HG03354 (cell line): ENCODE measurements around the gene CHD5.

Experiments
- ATAC-seq: cut with Tn5 transposase; IDR thresholded peaks from one replicate; pipeline ENCODE4 v1.9.1; 2021; ENCODE audit warnings: mild to moderate bottlenecking; ENCODE audit not compliant: unreplicated experiment, poor library complexity, severe bottlenecking

The CHD5 gene

DNA sequence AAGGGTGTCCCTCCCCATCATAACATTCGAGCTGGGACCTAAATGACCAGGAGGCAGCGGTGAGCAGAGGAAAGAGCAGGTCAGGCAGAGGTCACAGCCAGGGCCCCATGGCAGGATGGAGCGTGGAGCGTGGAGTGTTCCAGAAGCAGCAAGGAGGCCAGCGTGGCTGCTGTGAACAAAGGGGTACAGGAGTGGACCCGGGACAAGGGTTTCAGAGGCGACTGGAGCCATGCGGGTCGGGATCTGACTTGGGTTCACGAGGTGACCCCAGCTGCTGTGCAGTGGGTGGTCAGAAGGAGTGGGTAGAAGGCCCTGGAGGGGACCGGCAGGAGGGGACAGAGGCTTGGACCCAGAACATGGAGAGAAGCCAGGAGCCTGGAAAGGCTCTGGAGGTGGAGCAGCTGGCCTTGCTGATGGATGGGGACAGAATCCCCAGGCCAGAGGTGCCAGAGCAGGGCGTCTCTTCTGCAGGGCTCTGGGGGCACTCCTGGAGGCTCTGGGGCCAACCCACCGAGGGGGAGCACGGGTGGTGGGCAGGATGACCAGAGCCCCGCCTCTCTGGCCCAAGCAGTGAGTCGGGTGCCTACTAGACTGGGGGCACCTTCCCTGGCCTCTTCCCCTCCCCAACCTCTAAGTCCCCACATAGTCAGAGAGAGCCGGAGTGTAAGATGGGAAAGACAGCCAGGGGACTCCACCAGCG lies 2.3 kb downstream of the CHD5 start:
- no peak for ATAC-seq

DNA sequence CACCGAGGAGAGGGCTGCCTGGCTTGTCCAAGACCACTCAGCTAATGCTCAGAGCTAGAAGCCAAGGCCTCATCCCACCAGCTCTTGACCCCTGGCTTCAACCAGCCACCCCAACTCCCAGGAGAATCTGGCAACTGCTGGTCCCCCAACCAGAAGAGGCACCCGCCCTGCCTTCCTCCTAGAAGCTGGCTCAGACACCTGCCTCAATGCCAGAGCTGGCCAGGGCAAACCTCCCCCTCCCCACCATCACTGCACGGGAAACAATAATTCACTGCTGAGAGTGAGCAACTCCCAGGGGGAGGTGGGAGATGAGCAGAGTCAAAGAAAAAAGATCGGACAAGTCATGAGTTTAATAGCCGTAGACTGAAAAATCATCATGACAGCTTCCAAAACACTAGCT lies 3.3 kb downstream of the CHD5 start:
- no peak for ATAC-seq

DNA sequence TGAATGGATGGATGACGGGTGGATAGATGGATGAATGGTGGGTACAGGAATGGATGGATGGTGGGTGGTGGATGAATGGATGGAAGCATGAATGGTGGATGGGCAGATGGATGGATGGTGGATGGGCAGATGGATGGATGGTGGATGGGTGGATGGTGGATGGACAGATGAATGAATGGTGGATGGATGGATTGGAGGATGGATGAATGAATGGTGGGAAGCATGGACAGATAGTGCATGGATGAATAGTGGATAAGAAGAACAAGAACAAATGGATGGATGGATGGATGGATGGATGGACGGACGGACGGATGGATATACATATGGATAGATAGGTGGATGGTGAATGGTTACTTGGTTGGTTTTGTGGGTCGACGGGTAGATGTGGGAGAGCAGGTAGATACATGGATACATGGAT lies 4.7 kb downstream of the CHD5 start:
- ATAC-seq = no peak

DNA sequence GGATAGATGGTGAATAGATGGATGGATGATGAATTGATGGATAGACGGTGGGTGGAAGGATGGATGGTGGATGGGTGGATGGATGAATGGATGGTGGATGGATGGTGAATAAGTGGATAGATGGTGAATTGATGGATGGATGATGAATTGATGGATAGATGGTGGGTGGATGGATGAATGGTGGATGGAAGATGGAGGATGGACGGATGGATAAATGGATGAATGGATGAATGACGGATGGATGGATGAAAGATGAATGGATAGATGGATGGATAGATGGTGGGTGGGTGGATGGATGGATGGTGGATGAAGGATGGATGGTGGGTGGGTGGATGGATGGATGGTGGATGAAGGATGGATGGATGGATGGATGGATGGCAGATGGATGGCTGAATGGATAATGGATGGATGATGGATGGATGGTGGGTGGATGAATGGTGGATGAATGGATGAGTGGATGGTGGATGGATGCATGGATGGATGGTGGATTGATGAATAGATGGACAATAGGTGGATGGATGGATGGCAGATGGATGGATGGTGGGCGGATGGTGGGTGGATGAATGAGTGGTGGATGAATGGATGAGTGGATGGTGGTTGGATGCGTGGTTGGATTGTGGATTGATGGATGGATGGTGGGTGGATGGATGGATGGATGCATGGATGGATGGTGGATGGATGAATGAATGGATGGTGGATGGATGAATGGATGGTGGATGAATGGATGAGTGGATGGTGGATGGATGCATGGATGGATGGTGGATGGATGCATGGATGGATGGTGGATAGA lies 5.3 kb downstream of the CHD5 start:
- no peak for ATAC-seq

DNA sequence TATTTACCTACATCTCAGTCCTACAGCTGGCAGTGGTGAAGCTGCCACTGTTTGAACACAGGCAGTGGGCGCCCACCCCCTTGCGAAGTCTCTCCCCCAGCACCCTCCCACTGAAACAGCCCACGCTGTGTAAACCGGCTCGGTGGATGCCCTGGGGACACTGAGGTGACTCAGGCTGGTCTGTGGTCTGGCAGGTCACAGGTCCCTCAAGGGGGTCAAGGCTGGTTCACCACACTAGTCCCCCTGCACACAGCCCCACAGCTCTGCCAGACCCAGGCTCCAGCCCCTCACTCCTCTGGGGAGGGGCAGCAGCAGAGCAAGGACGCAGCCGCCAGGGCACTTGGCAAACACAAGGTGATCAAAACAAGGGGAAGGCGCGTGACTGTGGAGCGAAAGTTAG lies 7.6 kb downstream of the CHD5 start:
- ATAC-seq = no peak

DNA sequence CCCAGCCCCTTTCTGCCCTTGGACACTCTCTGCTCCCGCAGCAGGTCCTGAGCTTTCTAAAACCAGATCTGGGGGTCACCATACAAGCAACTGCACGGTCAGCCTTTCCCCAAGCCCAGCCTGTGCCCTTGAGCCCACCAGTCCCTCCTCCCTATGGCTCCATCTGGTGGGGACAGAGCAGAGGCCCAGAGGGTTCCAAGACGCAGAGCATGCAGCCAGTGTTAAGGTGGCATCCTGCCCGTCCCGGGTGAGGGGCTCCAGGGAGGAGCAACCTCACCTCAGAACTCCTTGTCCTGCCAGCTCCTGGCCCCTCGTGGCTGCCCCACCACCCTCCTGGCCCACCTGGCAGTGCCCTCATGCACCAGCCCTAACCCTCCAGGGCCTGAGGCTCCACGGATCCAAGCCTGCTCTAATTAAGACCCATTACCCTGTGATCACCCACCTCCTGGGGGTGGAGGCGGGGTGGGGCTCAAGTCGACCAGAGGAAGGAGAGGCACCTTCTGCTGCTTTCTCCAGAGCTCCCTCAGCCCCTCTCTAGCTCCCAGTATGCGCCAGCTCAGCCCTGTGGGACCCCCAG lies 8.5 kb downstream of the CHD5 start:
- no peak for ATAC-seq

DNA sequence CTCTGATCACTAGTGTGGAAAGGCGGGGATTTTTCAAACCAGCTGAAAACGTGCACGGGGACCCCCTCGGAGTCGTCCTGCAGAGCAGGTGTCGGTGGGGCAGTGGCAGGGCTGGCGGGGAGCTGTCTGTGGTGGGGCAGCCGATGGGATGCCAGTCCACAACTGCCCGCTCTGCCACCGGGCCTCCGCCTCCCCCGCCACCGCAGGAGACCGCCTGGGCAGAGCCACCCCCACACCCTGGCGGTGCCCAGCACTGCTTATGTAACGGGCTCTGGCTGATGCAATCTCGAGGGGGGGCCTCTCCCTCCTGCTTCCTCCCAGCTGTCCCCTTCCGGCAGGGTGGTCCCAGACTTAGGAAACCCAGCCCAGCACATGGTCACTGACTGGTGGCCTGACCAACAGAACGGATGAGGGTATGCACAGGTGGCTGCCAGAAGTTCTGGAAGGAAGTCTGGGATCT lies 9.3 kb downstream of the CHD5 start:
- ATAC-seq = no peak

DNA sequence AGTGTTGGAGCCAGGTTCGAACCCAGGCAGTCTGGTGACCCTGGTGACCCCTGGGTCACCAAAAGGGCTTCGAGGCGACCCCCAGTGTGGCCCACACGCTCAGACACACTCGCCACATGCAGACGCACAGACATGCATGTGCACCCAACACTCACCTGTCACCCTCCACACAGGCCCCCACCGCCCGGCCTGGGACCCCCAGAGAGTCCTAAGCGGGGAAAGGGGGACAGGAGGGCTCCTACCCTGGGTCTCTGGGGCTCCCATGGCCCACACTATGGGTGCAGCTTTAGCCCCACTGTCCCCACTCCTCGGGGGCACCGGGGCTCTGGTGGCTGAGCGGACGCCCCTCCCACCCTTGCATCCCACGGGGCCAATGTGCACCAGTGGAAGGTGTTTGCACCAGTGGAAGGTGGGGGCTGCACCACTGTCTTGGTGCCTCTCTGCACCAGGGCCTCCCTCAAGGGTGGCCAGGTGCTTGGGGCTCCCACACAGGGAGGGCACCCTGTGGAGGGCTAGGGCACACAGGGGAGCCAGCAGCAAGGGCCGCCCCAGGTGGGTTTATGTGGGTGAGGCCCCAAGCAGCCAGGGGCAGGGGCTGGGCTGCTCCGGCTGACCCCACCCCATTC lies 9.9 kb downstream of the CHD5 start:
- no peak for ATAC-seq

DNA sequence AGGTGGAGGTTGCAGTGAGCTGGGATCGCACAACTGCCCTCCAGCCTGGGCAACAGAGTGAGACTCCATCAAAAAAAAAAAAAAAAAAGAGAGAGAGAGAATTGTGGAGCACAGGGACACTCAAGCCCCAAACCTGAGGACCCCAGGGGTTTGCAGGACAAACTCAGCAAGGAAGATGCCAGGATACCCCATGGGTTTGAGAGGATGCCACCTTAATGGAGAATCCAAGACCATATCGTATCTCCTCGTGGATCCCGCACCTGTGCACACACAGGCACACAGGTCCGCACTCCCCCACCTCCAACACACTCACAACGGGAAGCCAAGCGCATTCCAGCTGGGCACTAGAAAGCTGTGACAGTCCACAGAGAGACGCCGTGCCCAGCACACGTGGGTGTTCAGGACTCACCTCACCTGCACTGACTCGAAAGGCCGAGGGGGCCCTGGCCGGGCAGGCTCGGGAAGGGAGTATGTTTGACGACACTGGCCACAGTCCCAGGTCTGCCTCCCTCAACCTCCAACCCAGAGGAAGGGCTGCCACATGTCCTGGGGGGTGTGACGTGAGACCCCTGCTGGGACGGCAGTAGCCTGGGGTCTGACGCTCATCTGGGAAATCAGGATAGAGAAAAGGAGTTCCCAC lies 11.1 kb downstream of the CHD5 start:
- ATAC-seq = no peak

DNA sequence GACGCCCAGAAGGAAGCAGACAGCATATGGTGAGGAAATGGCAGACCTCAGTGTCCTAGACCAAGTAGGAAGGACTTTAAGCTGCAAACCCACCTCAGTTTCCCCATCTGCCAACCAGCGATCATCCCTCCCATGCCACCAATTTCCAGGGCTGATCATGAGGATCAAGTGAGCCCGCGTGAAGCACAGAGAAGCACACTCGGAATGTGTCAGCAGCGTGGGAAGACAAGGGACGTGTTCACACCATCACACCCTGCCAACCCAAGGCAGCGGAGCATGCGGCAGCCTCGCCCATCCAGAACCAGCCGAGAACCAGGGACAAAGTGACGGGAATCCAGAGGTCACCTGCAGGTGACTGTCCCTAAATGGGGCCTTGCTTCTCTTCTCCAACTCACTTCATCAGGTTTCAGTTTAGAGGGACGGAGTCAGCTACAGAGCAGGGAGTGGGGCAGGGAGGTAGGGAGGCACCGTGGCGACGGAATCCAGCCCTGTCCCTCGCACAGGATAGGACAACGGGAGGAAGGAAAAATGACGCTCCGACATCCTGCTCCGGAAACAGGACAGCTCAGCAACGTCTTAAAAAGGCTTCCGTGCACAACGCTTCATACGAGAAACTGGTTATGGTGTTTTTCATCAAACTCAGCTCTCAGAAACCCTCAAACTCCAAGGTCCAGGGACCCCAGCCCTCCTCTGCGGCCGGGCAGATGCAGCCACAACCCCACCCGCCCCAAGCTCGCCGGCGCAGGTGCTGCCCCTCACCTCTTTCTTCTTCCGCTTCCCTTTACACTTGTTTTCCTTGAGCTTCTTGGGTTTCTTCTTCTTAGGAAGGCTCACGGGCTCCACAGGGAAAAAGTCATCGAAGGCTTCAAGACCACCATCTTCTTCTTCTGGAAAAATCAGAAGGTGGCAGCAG lies 12.5 kb downstream of the CHD5 start:
- no peak for ATAC-seq

DNA sequence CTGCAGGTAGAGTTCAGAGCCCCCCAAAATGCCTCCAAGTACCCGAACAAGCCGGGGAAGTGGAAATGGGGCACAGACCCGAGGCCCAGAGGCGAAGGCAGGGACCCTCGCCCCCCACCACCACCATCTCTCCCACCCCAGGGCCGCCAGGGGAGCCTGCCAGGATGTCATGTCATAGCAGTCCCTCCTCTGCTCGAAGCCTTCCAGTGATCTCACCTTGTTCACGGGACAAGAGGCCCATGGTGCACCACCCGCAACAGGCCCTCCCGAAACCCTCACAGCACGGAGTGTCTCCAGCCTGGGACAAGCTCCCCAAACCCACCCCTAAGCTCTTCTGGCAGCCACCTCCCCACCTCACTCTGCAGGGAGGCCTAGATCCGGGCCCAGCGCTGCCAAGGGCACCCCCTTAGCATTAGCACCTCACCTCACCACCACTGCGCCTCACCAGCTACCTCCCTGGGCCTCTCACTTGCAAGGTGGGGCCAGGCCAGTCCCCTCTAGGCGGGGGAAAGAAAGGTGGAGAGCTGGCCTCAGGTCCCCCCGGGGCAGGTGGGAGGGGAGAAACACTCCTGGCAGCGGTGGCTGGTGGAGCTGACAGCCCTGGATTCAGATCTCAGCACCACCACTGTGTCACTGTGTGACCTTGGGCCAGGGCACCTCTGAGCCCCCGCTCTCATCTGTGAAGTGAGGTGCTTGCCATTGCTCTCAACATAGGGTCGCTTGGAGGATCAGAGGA lies 13.3 kb downstream of the CHD5 start:
- no peak for ATAC-seq

DNA sequence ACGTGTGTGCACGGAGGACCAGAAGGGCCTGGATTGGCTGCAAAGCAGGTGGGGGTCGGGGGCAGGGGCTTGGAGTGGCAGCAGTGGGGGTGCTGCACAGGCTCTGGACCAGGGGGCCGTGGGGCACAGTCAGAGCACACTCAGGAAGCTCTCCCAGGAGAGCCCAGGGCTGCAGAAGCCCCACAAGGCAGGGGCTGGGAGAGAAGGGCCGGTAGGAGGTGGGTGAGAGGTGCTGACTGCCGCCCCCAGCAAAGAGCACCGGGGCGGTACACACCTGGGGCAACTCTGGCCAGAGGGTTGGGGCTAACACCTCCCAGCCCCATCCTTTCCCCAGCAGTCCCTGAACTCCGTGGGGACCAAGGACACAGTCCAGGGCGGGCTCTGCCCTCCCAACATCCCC lies 13.9 kb downstream of the CHD5 start:
- no peak for ATAC-seq

DNA sequence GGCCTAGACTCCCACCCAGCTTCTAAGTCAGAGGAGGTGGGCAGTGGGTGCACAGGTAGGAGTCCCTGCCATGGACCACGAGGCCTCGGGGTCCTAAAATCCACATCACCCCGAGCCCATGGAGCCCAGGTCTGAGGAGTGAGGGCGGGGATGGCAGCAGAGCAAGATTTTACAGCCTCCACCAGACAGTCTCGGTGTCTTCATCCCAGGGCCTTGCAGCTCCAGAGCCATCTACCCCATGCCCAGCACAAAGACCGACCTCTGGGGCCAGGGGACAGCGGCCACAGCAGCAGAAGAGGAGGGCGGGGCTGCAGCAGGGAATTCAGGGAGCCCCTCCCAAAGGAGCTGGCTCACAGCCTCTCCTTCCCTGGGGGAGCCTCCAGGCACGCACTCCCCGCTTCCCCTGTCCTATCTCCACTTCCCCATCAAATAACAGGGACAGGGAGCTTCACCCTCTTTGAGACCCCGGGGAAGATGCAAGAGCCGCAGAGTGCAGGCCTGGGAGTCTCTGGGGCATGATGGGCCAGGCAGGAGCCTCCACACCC lies 14.6 kb downstream of the CHD5 start:
- ATAC-seq = no peak

DNA sequence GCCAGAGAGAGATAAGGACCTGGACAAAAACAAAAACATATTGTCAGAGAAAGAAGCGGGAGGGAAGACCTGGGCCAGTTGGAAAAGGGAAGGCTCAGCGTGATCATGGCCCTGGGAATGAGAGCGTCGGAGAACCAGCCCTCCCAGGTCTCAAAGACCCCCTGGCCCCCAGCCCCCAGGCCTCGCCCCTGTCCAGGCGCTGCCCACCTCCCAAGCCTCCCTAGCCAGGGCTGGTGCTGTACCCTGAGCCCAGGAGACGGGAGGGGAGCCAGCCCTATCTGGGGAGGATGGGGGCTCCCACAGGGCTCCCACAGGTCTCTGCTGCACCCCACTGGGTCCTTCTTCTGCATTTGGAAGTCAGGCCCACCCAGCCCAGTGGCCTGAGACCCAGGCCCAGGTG lies 15.1 kb downstream of the CHD5 start:
- no peak for ATAC-seq

DNA sequence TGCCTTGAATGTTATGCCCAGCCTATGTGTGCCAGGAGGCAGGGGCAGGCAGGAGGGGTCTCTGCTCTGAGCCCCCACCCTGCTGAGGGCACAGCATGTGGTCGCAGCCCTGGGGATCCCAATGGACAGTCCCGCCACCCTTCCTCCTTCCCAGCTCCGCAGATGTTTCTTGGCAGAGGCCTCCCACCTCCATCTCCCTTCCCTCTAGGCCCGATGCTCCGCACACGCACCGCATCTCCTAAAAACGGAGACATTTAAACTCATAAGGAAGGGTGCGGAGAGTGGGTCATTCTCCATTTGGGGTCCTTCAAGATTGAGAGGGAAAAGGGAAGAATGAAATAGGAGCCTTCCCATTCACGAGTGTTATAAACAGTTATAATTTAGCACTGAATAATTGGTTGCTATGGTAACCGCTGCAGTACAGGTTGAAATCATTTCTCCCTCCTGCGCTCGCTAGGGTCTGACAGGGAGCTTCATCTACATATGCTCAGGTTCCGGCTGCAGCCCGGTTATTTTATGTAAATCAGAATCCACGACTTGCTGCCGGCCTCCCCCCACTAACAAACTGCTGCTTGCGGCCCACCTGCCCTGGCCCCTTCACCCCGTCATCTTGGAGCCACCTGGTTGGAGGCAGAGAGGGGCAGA lies 16.0 kb downstream of the CHD5 start:
- no peak for ATAC-seq

DNA sequence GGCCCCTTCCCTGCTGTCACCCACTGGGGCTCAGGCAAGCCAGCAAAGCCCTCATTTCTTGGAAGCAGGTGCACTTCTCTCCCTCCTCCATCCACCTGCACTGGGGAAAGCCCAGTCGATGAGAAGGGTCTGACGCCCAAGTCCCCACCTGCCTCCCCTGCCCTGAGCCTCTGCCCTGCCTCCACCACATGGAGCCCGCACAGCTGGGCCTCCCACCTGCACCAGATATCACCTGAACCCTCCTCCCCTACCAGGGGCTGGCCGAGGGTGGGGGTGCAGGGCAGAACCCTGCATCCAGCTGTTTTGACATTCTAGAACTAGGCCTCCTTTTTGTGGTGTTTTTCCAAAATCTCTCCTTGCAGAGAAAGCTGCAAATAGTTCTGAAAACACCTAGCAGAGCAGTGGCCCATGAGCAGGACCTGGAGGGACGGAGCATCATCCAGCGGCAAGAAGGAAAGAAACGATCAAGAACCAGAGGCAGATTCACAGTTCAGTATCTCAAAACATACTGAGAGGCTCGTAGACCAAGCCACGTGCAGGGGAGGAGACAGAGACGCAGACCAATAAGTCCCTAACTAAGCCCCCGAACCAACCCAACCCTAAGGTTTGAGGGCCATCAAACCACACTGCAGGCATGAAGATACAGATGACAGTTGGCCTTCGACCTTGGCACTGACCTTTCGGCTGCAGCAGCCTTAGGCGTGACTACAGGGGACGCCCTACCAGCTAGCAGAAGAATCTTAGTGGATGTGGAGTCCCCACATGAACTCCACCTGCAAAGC lies 16.7 kb downstream of the CHD5 start:
- ATAC-seq = no peak

DNA sequence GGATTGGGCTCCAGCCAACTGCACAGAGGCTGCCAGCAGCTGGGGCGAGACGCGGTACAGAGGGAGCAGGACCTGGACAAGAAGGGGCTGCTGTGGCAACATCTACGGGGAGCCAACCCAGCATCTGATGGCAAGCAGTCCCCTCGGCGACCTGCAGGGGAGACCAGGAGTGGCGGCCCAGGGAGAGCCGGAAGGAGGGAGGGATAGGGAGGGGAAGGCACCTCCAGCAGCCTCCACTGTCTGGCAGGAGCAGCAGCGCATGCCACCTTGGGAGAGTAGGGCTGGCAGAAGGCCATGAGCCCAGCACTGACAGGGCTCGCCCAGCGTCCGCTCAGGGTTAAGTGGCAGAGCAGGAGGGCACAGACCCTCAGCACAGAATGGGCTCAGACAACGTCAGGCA lies 17.3 kb downstream of the CHD5 start:
- ATAC-seq = no peak
